ENCODE data around the gene RSPH10B2.
"Not testable (repeated sequence)": the region's sequence is repeated elsewhere in the genome, so short reads cannot be mapped to it uniquely, and the experiment has no call there.

The RSPH10B2 gene

DNA sequence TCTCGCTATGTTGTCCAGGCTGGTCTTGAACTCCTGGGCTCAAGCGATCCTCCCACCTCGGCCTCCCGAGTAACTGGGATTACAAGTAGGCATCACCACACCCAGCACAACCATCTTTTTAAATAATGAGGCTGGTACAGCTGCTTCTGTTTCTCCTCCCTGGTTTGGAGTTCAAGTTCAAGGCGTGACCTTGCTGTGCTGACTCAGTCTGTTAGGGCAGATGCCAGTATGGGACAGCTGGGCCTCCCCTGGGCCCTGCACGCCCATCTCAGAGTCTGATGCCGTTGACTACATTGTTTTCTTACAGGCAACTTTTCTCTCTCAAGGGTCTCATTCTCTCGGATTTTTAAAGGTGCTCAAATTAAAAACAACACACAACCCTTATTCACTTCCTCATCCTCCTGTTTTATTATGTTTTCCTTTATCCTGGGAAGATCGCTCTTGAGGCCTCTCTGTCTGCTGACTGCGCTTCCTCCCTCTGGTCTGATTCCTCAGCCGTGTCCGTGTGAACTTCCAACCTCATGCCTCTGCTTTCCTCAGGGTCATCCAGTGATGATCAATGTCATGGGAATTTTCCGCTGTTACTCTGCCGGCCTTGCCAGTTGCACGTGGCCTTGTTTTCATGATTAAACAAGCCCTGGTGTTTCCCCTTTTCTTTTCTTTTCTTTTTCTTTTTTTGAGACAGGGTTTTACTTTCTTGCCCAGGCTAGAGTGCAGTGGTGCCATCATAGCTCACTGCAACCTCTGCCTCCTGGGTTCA, 38.4 kb downstream of the RSPH10B2 start:
- not testable (repeated sequence) for ATAC-seq

DNA sequence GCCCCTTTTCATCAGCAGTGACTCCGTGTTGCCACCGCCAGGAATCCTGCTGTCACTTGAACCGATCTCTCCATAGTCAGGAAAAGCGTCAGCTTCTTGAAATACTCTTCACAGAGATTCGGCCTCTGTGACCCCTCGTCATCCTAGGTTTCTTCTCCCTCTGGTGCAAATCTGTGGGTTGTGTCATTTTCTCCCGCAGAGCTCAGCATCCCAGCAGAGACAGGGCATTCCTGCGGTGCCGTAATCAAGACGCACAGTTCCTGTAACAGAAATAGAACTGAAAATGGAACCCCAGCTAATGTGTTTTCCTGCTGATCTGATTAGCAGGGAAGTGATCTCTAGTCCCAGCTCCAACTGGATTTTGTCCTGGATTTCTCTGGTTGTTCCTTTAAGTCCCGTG, 40.4 kb downstream of the RSPH10B2 start:
- not testable (repeated sequence) for ATAC-seq

DNA sequence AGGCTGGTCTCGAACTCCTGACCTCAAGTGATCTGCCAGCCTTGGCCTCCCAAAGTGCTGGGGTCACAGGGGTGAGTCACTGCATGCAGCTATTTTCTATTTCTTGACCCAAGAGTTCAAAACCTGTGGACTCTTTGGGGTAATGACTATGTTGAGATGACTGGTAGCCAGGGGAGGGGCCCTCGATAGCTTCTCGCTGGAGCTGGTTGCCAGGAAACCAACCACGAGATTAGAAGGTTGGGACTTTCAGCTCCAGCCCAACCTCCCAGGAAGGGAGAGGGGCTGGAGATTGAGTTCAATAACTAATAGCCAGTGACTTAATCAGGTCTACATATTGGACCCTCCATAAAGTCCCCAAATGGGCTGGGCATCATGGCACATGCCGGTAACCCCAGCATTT, 43.3 kb downstream of the RSPH10B2 start:
- ATAC-seq: not testable (repeated sequence)

DNA sequence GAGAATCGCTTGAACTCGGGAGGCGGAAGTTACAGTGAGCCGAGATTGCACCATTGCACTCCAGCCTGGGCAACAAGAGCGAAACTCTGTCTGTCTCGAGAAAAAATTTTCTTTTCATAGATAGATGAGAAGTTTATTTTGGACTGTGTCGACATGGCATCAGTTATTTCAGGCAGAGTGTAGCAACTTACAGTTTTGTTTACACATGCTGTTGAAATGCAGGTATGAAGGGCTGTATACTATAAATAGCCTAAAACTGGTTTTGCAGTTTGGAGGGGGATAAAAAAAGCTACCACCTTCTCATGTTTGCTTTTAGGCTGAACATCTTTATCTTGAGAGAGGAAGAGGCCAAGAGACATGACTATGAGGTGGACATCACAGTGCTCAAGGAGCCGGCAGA, 44.1 kb downstream of the RSPH10B2 start:
- not testable (repeated sequence) for ATAC-seq

DNA sequence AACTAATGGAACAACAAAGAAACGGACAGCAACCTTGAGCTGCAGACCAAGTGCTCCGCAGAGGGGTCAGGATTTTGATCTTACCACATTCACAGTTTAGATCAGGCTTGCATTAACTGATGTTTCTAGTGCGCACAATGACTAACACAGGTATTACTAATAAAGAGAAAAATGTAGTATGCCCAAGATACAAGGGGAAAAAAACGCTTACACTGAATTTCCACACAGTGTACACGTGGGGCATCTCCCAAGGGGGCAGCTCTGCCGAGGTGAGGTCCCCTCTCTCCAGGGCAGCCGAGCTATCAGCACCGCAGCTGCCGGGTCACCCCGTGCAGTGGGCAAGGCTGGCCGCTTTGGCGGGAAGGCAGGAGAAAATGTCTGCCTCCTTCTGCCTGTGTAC, 46.0 kb downstream of the RSPH10B2 start:
- ATAC-seq: peak in 1 of 2 donors; percentile 48

DNA sequence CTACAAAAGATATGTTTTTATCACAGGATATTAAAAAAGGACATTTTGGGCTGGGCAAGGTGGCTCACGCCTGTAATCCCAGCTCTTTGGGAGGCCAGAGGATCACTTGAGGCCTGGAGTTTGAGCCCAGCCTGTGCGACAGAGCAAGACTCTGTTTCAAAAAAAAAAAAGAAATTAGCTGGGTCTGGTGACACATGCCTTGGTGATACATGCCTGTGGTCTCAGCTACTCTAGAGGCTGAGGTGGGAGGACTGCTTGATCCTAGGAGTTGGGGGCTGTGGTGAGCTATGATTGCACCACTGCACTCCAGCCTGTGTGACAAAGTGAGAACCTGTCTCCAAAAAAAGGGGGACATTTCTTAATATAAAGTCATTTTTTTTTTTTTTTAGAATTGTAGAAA, 46.4 kb downstream of the RSPH10B2 start:
- ATAC-seq: not testable (repeated sequence)

DNA sequence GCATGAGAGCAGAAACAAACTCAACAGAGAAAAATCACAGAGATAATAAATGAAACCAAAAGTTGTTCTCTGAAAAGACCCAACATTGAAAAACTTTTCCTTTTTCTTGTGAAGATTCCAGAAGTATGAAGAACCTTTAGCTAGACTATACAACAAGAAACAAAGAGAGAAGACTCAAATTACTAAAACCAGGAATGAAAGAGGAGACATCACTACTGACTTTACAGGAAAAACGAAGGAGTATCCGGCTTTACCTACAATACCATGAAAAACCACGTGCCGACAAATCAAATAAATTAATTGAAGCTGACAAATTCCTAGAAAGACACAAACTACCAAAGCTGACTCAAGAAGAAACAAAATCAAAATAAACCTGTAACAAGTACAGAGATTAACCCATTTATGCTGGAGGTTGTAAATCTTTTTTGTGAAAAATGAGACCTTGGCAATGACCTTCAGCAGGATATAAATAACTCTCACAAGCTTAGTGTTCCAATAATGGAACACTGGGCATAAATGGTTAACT, 53.6 kb downstream of the RSPH10B2 start:
- ATAC-seq: peak; percentile 55 to 82

DNA sequence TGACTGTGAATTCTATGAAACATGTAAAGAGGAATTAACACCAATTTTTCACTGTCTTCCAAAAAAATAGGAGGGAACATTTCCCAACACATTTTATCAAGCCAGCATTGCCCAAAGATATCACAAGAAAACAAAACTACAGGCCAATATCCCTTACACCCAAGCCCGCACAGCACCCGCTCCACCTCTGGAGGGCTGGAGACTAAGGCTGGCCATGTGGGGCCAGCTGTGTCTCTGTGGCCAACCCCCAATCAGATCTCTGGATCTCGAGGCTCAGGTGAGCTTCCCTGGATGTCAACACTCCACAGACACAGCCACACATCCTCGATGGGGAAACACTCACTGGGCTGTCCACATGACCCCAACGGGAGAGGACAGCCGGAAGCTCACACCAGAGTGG, 54.1 kb downstream of the RSPH10B2 start:
- ATAC-seq: not testable (repeated sequence)

DNA sequence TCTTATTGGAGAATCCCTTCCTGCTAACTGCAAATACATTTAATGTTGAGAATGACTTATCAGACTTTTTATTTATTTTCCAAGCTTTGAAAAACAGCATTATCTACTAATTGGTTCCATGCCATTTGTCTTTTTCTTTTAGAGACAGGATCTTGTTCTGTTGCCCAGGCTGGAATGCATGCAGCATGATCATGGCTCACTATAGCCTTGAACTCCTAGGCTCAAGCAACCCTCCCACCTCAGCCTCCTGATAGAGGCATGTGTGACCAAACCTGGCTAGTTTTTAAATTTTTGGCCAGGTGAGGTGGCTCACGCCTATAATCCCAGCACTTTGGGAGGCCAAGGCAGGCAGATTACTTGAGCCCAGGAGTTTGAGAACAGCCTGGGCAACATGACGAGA, 59.1 kb downstream of the RSPH10B2 start:
- not testable (repeated sequence) for ATAC-seq

DNA sequence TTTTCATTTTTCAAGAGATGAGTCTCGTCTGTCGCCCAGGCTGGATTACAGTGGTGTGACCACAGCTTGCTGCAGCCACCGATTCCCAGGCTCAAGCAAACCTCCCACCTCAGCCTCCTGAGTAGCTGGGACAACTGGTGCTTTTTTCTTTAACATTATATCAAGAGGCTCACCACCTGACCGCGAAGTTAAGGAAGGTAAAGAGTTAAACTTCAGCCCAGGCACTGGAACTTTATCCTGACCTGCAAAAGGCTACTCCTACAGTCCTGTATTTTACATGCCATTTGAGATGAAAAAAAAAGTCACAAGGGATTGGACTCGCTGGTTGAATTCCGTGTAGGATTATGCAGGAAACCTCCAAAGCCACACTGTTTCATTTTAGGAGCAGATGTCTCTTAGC, 61.6 kb downstream of the RSPH10B2 start:
- ATAC-seq: not testable (repeated sequence)

DNA sequence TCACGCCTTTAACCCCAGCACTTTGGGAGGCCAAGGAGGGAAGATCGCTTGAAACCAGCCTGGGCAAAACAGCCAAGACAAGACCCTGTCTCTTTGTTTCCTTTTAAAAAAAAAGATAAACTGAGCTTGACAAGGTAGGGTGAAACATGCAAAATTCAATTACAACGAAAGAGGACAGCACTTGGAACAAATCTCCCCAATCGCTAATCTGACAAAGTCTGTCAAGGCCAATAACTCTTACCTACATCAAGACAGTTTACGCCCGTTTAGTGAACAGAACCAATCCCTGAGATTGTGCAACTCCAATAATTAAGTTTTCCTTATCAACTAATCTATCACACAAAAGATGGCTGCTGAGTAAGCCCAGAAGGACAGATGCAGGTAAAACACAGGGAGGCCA, 67.7 kb downstream of the RSPH10B2 start:
- ATAC-seq: not testable (repeated sequence)

DNA sequence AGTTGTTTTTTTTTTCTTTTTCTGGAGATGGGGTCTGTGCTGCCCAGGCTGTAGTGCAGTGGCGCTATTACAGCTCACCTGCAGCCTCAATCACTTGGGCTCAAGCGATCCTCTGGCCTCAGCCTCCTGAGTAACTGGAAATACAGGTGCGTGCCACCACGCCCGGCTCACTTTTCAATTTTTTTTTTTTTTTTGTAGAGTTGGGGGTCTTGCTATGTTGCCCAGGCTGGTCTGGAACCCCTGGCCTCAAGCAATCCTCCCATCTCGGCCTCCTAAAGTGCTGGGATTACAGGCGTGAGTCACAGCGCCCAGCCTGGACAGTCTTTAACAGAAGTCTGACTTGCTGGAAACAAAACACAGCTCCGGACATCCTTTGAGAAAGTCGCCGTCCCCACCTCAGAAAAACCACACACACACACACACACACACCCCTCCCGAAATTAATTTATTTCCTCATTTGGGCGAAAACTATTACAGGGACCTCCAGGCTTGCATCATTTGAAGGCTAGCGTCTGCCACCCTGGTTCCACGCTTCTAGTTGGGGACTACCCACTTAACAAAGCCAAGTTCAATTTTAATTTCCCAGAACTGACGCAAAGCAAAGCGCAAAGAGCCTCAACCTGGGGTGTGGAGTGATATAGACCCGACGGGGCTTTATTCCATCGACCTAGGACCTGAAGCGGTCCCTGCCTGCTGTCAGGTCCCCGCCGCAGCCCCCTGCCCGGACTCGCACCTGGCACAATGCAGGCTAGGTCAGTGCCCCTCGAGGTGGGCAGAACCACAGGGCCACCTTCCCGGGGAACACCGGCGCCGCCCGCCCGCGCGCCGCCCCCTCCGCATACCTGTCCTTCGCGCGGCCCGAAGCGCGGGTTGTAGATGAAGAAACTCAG, 71.6 kb downstream of the RSPH10B2 start:
- ATAC-seq: peak; percentile 29 to 50

DNA sequence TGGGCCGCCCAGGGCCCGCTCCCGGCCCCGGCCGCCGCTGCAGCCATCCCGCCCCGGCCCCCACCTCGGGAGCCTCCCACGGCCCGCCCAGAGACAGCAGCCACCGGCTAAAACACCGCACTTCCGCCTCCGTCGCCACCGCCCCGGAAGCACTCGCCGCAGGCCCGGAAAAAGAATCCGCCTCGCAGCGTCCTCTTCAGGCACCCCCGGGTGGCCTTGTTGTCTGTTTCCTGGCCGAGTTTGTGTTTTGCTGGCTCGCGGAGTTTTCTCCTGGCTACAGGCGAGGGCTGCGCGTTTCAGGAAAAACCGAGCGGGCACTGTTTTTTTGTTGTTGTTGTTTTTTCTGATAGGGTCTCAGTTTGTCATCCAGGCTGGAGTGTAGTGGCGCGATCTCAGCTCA, 72.2 kb downstream of the RSPH10B2 start, which contains the start of gene CCZ1B:
CCZ1B (minus strand) TSS at position 125 of the 400 bp plus-strand sequence; CDS start at position 47, 78 bp downstream.
- peak; percentile 98 to 99 for ATAC-seq

DNA sequence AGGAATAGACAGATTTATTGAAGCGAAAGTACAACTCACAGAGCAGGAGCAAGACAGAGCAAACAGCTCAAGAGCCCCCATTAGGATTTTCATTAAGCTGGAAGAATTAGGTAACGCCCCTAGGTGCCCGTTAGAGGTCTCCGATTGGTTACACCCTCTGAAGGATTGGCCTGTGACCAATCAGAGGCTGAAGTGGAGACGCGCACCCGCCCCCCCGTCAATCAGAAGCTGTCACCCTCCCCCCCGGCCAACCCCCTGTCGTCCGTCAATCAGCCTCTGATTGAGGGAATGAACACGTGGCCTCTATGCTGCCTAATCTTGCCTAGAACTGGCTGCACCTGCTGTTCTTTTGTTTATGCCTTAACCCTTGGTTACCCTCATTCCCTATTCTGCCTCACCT, 73.3 kb downstream of the RSPH10B2 start:
- not testable (repeated sequence) for ATAC-seq

DNA sequence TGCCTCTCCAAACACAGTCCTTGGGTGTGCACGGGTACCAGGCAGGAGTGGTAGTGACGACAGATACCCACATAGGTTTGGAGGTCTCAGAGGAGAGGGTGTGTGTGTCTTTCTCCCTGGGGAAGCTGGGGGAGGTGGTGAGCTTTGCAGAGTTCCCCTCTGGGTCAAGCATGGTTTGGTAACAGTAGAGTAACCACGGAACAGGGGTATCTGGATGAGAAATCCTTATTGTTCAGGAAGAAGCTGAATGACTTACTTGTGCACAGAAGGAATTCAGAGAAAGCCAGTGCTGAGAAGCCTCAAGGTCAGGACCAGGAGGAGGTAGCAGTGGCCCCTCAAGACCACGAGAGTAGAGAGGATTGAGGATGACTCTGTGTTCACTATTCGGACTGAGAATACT, 75.7 kb downstream of the RSPH10B2 start:
- ATAC-seq: not testable (repeated sequence)

DNA sequence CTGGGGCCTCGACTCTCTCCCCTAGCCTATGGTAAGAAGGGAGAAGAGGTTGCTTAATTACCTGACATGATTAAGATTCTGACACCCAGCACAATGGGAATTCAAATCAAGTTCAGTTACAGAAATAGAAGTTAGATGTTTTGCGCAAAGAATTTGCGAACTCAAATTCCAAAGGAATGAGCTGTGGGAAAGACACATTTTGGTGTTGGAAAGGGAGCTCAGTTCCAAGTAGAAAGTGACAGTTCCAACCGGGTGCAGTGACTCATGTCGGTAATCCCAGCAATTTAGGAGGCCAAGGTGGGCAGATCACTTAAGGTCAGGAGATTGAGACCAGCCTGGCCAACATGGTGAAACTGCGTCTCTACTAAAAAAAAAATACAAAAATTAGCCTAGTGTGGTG, 76.1 kb downstream of the RSPH10B2 start:
- not testable (repeated sequence) for ATAC-seq

DNA sequence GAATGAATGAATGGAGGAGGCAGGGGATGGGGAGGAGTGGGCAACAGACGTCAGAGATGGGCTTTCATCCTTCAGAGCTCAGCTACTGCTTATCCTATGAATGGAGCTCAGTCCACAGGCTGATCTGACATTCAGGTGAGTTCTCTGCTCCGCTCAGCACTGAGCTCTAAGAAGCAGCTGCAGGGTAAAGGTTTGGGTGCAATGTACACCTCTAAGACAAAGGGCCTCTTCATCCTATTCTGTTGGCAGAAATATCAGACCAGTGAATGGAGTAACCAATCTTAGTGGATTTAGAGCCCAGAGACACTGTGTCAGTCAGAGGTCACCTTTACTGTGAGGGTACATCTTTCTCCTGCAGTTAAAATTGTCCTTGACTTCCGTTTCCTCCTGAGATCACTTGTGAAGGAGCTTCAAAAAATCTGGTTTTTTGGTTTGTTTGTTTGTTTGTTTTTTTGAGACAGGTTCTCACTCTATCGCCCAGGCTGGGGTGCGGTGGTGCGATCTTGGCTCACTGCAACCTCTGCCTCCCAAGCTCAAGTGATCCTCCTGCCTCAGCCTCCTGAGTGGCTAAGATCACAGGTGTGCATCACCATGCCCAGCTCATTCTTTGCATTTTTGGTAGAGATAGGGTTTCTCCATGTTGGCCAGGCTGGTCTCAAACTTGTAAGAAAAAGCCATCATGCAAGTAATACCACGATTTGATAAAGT, 77.3 kb downstream of the RSPH10B2 start:
- no peak for ATAC-seq

DNA sequence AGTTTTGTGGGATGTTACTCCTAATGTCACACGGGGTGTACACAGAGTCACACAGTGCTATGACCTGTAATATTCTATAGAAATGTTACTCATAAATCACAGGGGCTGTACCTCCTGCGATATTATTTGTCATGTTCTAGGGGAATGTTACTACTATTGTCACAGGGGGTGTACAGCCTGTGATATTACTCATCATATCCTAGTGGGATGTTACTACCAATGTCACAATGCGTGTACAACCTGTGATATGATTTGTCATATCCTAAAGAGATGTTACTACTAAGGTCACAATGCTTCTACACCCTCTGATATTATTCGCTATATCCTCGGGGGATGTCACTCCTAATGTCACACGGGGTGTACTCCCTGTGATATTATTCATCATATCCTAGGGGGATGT, 79.7 kb downstream of the RSPH10B2 start:
- no peak for ATAC-seq

DNA sequence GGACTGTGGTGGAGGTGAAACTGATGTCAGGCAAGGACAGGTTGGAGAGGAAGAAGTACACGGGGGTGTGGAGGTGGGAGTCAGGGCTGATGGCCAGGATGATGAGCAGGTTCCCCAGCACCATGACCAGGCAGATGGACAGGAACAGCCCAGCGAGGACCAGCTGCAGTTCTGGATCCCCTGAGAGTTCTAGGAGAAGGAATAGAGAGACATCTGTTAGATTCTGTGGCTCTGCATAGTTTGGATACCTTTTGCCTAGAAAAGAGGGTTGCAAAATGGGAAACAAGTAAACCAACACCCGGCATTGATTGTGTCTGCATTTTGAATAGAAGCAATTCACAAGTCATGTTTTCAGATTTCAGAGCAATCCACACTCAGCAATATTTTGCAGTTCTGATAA, 81.6 kb downstream of the RSPH10B2 start:
- not testable (repeated sequence) for ATAC-seq

DNA sequence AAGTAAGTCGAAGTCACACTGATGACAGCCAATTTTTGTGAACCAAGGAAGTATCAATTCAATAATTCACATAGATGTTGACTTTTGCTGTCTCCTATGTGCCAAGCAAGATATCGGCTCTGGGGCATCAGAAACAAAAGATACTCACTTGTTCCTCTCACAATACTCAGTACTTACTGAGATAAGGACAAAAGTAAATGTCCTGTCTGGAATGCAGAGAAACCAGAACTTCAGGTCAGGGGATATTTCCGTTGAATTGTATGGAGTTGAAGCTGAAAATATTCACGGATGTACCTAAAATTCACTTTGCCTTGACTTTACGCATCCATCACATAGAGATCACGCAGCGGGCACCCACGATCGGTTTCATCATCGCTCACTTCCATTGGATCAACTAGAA, 83.2 kb downstream of the RSPH10B2 start:
- ATAC-seq: not testable (repeated sequence)

DNA sequence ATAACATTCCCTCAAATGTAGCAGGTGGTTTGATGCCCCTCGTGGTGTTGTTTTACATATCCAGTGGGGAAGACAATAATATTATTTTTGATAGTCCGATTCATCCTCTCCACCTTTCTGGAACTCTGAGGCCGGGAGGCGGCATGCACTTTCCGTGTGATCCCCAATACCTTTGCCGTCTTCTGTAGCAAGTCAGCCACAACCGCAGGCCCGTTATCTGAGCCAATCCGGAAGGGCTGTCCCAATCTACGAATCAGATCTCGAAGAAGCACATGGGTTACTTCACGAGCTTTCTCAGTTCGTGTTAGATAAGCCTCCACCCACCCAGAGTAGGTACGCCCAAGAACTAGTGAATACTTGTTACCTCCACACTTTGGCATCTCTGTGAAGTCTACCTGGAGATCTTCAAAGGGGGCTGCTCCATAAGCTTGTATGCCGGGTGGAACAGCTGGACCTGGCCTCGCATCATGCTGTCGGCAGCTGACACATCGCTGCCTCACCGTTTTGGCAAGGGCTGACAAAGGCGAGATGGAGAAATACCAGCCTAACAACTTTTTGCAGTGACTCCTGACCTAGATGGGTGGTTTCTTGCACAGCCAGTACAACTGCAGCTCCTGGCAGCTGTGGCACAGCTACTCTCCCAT, 88.5 kb downstream of the RSPH10B2 start:
- not testable (repeated sequence) for ATAC-seq

DNA sequence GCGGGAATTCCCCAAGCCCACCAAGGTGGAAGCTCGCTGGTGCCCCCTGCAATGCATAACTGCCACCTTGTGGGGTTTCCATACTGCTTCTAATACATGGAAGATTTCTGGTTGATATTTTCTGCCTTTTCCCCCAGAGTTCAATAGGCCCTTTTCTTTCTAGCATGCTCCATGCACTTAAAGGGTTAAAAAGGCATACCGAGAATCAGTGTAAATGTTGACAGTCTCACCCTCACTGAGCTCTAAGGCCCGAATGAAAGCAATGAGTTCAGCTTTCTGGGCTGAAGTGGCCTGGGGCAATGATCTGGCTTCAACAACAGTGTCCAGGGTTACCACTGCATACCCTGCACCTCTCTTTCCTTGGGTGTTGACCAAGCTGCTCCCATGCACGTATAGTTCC, 89.2 kb downstream of the RSPH10B2 start:
- ATAC-seq: not testable (repeated sequence)

Measured in activated CD4-positive, CD25-positive, alpha-beta regulatory T cell treated with anti-CD3 and anti-CD28 coated beads, Interleukin-2, amount 50 U/mL, for 24 hours (primary cell).